NCI-H524 (cell line): ENCODE data around the gene DLX6.

ENCODE experiments used
- DNase-seq, 2 experiments: peaks; one replicate each; lab custom pipeline; 2025; lab: John Stamatoyannopoulos, UW

The DLX6 gene

DNA sequence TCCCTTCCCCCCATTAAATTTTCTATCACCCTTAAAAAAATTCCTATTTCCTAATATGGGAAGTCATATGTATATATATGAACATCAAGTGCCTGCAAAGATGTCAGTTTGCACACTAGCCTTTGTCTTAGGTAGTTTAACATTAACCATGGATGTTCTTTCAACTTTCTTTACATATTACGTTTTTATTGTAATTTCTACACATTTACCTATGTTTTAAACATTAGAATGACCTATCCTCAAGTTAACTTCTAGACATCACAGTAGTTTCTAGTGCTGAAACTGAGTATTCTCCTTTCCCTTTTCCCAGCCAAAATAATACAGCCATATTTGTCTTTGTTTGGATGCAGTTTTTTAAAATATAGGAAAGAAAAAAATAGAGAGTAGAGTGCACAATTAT is 5.8 kb downstream of the DLX6 start:
- no peak for DNase-seq

DNA sequence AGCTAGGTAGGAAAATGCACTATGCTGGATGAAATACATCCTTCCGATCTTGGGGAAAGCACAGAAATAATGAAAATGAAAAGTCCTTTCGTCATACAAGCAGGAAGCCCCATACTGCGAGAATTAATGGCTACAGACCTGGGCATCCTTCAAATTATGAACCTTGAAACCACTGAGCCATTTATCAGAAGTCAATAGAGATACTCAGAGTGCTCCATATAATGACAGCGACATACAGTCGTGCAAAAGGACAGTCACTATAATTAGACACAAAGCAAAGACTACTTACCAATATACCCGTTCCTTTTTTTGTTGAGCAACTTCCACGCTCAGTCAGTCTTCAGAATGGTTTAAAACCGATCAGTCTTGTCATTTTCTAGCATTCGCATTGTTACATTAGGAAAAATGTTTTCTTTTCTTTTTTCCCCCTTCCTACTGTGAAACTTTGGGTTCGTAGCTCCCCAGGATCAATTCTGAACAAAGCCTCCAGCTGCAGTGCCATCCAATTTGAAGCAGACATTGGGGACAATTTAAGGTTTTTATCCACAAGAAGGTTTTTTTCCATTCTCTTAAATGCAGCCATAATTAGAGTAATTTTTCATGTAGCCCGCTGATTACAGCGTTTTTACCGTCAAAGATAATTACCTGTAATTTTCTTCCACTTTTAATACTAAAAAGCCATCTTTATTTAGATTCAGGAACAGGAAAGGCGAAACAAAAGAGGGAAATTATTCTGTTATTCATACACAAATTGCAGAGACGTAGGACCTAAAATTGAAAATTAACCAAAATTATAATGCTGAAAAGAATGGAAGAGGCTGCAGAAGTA is 6.4 kb downstream of the DLX6 start:
- no peak for DNase-seq

DNA sequence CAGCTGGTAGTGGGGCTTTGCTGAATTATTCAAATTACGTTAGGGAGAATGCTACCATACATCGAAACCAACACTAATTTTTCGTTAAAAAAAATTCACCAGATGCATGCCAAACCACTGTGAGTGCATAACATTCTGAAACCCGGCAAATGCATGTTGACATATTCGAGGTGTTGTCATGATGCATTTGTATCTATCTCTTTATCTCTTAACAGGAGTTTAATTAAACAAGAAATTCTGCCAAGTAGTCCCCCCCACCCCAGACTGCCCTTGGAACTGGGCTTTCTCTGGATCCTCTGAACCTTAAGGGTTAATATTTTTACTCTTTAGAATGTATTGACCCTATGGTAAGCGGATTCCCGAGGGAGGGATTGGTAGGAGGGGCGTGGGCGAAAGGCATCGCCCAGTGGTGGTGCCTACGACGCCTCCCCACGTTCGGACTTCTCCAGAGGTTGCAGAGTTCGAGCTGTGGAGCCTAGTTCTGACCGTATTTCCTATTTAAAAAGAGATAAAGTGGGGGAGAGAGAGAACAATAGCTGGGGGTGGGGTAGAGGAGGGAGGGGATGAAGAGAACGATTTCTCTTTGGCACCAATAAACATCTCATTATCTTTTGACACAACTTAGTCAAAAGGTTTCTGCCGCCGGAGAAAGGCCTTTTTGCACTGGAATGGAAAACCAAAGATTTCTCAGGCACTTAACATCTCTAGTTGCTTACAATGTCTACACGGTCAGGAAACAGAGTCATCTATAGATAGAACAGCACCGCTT is 7.2 kb downstream of the DLX6 start:
- no peak for DNase-seq

DNA sequence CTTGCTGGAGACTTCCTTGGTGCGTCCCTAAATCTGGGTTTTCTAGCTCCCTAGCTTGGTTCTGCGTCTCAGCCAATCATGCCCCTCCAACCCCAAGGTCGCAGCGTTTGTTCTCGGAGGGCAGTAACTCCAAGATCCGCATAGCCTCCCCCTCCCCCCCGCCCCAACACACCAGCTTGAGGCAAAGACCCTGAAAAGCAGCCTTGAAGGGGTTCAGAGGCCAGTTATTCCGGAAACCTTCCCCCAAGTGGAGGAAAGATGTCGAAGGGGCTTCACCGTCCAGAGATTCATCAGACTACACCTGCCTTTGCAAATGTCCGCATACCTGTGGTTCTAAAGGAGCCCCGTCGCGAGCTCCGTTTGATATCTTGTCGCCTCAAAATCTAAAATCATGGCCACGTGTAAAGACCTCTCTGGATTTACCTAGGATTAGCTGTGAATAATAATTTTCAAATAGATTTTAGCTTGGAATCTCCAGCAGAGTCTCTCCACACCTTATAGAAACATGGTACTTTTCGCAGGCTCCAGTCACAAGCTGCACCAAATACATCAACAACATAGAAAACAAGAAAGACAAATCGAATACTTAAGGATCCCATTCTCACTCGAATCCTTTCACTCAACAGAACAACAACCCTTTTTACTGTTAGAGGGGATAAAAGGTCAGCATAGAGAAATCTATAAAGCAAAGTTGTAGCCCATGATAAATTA is 7.9 kb downstream of the DLX6 start:
- DNase-seq, result no peak

DNA sequence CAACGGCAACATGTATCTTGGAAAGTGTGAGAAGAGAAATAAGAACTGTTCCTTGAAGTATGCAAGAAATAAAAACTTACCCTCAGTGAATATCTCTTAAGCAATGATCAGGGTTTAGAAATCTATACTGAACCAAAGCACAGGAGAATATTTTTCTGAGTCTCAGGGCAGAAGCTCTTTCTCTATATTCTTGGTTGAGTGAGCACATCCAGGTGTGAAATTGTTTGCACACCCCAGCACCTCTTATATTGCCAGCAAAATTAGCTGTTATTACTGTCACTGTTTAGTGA is 8.4 kb downstream of the DLX6 start:
- no peak for DNase-seq

DNA sequence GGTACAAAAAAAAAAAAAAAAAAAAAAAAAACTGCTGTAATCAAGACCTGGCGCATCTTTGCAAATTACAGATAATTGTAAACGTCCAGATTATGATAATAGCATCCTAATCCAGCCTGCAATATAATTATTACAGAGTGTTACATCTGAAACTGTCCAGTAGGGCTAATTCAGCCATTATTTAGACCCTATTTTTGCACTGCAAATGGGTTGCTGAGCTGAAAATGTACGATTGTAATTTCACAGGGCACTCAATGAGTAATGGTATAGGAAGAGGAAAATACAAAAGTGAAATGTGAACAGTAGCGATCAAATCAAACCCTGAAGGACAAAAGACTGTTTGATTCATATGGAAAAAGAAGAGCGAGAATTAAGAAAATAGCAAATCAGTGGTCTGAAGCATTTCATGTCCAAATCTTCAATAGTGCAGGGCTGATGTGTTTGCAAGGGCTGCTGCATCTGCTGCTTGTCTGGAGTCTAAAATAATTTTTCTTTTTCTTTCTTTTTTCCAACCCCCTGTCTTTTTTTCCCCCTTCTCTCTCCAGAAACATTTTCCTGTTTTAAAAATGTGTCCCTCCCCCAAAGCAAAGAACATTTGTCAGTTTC is 8.9 kb downstream of the DLX6 start:
- no peak for DNase-seq

DNA sequence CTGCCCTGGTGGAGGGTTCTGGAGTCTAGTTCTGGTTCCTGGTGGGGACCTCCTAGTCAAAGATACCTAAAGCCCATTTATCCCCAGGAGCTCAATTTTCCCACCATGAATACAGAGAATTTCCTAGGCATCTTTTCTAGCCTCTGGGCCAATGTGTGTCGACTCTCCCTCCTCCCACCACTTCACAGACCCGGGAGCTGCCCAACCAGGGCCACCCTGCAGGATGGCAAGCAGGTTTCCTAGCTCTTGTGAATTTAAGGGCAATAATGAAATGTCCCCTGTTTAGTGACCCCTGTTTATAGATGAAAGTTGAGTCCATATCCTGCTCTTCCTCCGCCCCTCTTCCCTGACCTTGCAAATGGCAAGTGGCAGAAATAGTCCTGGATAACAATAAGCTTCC is 9.9 kb downstream of the DLX6 start:
- no peak for DNase-seq

DNA sequence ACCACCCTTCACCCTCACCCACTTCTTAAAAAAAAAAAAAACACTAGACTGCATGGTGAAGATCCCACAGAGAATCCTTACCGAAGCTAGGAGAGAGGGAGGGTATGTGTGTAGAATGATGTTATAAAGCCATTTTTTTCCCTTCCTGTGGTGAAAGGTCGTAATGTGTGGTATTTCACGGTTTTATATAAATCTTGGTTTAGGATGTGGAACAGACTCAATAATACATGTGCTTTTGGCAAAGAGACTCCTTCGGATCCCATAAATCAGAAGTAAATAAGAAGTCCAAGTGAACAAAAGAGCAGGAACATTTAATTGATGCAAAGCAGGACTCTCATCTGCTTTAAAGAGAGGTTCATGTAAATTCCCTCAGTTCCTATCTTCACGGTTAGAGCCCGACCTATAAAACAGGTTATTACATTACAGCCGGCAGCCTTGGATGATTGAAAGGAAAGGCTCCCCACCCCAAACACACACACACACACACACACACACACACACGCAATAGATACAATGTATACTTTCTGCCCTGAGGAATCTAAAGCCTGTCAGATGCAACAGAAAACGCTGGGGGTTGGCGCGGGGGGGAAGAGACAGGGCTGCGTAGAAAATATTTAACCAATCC is 10.5 kb downstream of the DLX6 start:
- no peak for DNase-seq

DNA sequence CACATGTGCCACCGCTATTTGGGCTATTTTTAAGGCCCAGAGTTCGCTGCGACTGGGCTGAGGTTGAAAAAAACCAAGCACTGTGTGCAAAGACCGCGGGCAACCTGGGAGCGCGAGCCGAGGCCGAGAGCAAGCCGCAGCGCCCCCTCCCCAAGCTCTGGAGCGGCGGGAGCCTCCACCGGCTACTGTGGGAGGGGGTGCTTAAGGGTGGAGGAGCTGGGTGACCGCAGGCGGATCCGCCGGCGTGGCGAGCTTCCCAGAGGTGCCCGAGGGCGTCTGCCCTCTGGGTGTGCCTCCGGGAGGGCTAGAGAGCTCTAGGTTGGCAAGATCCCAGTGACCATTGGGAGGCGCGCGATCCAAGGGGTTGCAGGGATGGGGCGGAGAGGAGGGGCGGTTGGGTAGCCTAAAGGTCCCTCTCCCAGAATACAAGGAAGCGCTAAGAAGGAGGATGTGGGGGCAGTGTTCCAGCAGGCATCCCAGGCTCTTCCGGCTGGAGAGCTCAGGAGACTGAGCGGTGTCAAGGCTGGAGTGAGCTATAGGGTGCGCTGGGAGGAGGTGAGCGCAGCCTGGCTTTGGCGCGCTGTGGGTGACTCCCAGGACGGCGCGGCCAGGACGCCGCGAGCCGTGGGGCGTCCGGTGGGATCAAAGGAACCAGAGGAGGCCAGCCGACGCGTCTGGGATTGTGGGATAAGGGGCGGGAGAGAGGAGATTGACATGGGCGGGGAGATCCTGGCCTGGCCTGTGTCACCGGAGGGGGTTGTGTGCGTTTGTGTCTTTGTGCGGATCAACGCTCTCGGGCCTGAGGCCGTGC is 11.2 kb downstream of the DLX6 start:
- peak; percentile 61 to 76 for DNase-seq

DNA sequence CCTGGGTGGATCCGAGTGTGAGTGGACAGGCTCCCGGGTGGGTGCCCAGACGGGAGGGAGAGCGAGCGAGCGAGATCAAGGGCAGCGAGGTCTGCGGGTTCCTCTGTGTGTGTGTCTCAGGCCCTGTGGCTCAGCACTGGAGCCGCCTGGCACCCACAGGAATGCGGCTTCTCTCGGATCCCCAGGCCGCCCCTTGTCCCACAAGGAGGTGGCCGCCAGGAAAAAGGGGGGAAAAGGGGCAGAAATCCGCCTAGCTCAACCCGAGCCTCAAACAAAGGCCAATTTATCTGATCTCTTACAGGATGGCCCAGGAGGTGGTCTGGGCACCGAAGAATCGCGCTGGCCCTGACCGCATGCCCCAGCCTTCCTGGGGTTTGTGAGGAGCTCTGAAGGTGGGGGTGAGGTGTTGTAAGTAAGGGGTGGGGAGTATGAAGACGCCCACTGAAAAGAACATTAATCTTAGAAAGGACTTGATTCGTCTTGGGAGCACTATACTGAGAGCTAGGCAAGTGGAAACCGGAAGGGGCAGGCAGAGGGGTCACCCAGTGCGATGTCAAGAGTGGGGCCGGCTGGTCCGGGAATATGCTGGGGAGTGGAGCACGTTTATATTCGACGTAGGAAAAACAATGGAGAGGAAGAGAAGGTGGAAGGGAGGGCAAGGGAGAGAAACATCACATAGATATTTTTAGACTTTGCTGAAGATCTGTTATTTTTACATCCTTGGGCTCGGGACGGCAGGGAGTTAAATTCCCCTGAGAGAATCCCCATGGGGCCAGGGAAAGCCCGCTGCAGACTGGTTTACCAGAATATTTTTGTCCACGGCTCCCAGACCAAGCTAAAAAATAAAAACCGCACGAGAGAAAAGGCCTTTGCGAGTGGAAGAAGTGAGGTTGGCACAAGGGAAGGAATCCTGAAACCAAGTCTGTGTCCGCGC is 12.1 kb downstream of the DLX6 start:
- no peak for DNase-seq

DNA sequence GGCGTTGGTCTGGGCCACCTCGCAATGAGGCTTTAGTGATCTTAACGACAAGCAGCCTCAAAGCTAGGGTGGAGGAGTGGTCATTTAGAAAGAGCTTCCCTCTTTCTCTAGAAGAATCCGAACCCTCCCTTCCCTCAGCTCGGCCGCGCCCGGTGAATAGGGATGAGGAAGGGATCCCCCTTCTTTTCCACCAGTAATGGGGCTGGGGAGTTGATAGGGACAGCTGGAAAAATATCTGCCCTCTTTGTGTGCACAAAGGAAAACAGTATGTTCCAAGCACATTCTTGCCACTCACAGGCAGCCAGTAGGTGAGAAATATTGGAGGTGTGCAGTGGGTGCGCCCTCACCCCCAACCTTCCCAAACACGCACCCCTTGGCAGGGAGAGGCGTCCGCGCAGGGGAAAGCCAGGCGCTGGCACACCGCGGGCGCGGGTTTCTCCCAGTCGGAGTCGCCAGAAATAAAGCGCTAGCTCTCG is 12.8 kb downstream of the DLX6 start:
- no peak for DNase-seq

DNA sequence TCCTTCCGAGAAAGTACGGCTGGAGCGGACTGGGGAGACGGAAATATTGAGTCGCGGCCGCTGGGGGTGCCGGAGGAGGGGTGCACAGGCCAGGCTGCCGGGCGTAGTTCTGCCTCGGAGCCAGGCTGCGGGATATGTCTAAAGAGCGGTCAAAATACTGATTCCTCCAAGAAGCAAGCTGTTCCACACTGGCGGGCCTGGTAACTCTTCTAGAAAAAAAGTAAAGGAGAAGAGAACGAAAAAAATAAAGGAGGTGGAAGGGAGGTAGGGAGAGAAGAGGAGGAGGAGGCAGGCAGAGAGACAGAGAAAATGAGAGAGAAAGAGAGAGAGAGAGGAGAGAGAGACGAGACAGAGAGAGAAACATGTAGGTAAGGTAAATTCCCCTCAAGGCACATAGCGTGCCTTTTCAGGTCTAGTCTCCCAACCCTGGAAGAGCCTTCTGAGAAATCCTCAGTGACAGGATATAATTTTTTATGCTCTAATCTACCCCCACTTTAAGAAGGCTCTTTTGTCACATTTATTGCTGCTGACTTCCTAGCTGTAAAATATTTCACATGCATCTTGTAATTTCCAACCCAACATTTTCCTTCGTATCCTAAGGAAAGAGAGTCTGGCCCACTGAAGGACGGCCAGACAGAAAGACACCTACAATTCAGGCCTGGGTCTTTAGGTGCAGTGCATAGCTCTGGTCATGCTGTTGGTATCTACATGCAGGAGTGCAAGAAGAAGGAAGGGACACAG is 13.6 kb downstream of the DLX6 start:
- no peak for DNase-seq

DNA sequence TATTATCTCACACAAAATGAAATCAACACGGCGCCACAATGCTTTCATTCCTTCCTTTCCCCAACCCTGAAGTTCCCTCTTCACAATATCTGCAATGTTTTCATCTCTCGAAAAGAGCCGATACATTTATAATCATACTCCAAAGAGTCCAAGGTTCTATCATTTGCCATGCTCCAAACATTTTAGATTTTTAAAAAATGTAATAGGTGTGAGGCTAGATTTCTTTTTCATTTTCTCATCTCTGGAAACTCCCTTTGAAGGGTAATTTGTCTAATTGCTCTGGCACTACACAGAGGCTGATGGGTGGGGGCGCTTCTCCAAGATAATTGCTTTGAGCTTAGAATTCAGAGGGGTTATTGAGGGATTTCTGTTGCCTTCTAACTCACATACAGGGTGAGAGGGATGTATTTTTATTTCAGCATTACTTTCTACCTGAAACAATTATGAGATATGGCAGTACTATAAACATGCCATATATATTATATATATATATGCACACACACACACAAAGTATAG is 14.4 kb downstream of the DLX6 start:
- no peak for DNase-seq

DNA sequence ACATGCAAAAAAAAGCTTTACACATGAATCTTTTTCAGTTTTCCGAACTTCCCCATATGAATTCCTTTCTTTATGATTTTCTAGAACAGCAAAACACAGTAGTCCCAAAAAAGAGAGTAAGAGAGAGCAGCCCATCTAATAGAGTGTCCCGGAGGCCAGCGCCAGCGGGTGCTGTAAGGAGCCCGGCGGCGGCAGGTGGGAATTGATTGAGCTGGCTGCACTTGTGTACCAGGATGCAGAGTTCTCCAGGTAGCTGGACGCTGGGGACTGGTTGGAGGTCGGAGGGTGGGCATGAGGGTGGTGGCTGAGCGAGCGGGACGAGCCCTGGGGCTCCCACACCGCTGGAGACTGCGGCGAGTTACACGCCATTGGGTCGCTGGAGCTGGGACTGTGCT is 15.2 kb downstream of the DLX6 start:
- no peak for DNase-seq

DNA sequence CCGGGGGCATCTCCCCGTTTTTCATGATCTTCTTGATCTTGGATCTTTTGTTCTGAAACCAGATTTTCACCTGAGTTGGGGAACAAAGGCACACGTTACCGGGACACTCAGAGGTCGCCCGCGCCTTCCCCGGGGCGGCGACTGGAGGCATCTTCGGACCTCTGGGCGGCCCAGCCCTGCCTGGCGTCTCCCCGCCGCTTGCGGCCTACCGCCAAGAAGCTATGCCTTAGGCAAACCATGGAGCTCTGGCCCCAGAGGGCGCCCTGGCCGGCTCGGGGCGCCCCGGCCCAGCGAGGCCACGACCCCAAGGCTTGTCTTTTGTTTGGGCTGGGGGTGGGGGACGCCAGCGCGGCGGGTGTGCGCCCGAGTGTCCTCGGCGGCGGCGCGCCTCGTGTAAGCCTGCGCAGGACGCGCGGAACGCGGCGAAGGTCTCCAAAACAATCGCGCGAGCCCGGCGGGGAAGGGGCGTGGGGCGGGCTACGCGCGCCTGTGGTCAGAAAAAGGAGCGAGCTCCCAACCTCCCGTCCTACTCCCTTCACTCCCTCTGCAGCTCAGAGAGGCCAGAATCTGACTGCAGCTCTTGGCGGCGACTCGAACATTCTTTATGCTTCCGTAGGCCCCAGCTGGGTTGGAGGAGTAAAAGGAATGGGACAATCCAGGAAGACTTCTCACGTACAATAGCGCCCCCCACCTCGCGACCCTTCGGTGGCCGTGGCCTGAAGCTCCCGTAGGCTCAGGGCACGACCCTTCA is 15.8 kb downstream of the DLX6 start:
- no peak for DNase-seq

DNA sequence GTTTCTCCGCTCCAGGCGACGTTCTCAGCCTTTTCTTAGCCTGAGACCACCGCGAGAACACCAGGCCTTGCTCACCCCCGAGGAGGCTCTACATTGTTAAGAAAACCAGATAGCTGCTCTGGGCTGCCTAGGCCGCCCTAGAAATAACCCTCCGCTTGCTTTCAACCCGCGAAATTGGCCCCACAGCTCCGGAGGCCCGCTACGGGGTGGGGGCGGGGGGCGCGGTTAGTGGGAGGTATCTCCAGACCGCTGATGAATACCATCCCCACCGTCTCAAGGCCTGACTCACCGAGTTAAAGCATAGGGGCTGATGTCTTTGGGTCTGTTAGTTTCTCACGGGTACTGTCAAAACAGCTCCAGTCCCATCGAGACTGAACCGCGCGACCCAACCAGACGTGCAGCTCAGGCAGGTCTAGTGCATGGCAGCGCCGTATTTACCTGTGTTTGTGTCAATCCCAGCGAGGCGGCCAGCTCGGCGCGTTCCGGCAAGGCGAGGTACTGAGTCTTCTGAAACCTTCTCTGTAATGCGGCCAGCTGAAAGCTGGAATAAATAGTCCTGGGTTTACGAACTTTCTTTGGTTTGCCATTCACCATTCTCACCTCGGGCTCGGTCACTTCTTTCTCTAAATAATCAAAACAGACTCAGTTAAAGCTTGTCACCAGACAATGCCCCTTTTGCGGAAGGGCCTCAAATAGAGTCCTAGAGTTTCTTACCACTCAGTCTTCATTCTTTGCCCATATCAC is 16.6 kb downstream of the DLX6 start:
- DNase-seq, result no peak

DNA sequence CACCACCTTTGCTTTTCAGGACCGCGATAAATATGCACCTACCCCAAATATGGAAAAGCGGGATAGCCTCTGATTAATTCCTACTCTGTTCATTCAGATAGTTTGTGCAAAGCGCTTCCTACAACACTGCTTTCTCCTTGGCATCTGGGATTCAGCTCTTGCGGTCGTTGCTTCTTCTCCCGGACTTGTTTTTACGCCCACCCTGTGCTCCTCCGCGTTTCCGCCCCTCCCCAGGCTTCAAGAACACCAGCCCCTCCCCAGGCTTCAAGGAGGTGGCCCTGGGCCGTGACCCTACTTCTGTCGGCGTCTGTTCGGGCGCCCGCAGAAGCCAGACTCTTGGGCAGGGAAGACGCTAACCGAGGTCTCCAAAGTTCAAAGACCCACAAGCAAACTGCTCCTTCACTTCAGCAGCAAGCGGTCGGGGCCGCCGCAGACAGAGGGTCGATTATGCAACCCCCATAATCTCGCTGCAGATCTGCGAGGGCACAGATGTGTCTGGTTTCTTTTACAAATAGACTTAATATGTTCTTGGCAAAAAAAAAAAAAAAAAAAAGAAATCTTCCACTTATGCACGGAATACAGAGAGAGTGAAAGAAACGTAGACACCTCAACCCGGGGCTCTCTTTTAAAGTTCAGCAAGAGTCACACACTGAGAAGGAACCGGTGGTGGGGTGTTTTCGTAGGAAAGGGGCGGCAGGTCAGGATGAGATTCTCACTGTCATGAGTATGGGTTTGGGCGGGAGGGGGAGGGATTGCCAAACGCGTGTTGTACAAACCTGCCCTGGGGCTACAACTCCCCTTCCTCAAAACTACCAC is 17.3 kb downstream of the DLX6 start:
- DNase-seq, result no peak
